ENCODE results near the gene GSS.

GSS gene

GRCh38 chr20:34998331-34998950 is 42.8 kb upstream of the GSS start:
- H2BK120ac ChIP-seq (ENCODE audit: low read depth, low read length): no peak overlapping the region
- no peak overlapping the region for H2AFZ ChIP-seq (ENCODE audit: low read depth, low read length)
- H3K36me3 ChIP-seq (ENCODE audit: control insufficient read depth in 1 of 2, insufficient read depth in 2 of 2, low read depth in 1 of 2, low read length in 2 of 2): peaks cover 89 to 100% of the 10 kb centered on the region in 2 experiments
- no peak overlapping the region for H2BK12ac ChIP-seq (ENCODE audit: low read length in 2 of 2)
- H3K4me3 ChIP-seq (ENCODE audit: insufficient read depth in 1 of 2, low read depth in 1 of 2, low read length in 2 of 2): no peak overlapping the region
- H3K18ac ChIP-seq (ENCODE audit: low read depth in 1 of 2, low read length in 2 of 2): no peak overlapping the region
- H2BK15ac ChIP-seq (ENCODE audit: low read depth, poor library complexity, severe bottlenecking): no peak overlapping the region
- H4K8ac ChIP-seq (ENCODE audit: low read length): no peak overlapping the region
- no peaks in the 10 kb centered on the region for H3K9me3 ChIP-seq (ENCODE audit: control insufficient read depth, low read length)
- H3K14ac ChIP-seq (ENCODE audit: low read length in 2 of 2): no peak overlapping the region
- peaks cover 19% of the 10 kb centered on the region for H3K4me1 ChIP-seq (ENCODE audit: control insufficient read depth, insufficient read depth, low read depth, low read length)
- no peak overlapping the region for H2AK5ac ChIP-seq (ENCODE audit: low read length, severe bottlenecking)
- H3K27me3 ChIP-seq (ENCODE audit: control insufficient read depth in 1 of 2, insufficient read depth in 1 of 2, low read length in 2 of 2): no peaks in the 10 kb centered on the region
- H2BK5ac ChIP-seq (ENCODE audit: low read depth, low read length, poor library complexity, severe bottlenecking): no peak overlapping the region
- no peak overlapping the region for H3K4ac ChIP-seq (ENCODE audit: low read depth in 1 of 2, low read length in 2 of 2)
- no peak for DNase-seq
- H3K23ac ChIP-seq (ENCODE audit: low read length in 2 of 2): no peak overlapping the region
- H4K91ac ChIP-seq (ENCODE audit: low read length): no peak overlapping the region
- no peak overlapping the region for H3K9ac ChIP-seq (ENCODE audit: low read length)
- peaks cover 24% of the 10 kb centered on the region for H3K79me1 ChIP-seq (replicated peaks; ENCODE audit: low read length, poor library complexity, severe bottlenecking)
- no peak overlapping the region for H3K4me2 ChIP-seq (ENCODE audit: low read length, poor library complexity, severe bottlenecking)
- 92% methylated on average over 28 of the region's 28 CpGs for WGBS
- H3K27ac ChIP-seq (ENCODE audit: low read length, poor library complexity, severe bottlenecking): no peak overlapping the region

- Histone ChIP-seq H3K18ac (ENCODE audit: low read depth in 1 of 2, low read length in 2 of 2) (no peak overlapping the region), H2BK5ac (ENCODE audit: low read depth, low read length, poor library complexity, severe bottlenecking) (no peak overlapping the region), H3K9me3 (ENCODE audit: control insufficient read depth, low read length) (no peaks in the 10 kb centered on the region), H3K14ac (ENCODE audit: low read length in 2 of 2) (no peak overlapping the region), H3K23ac (ENCODE audit: low read length in 2 of 2) (no peak overlapping the region), H3K4me2 (ENCODE audit: low read length, poor library complexity, severe bottlenecking) (no peak overlapping the region), H2BK120ac (ENCODE audit: low read depth, low read length) (no peak overlapping the region), H3K4ac (ENCODE audit: low read depth in 1 of 2, low read length in 2 of 2) (no peak overlapping the region), H3K27ac (ENCODE audit: low read length, poor library complexity, severe bottlenecking) (no peak overlapping the region), H3K4me1 (ENCODE audit: control insufficient read depth, insufficient read depth, low read depth, low read length) (peaks cover 19% of the 10 kb centered on the region), H3K27me3 (ENCODE audit: control insufficient read depth in 1 of 2, insufficient read depth in 1 of 2, low read length in 2 of 2) (no peaks in the 10 kb centered on the region), H2AFZ (ENCODE audit: low read depth, low read length) (no peak overlapping the region), H3K9ac (ENCODE audit: low read length) (no peak overlapping the region), H4K8ac (ENCODE audit: low read length) (no peak overlapping the region), H3K79me1 (replicated peaks; ENCODE audit: low read length, poor library complexity, severe bottlenecking) (peaks cover 26% of the 10 kb centered on the region), H2BK15ac (ENCODE audit: low read depth, poor library complexity, severe bottlenecking) (no peak overlapping the region), H2AK5ac (ENCODE audit: low read length, severe bottlenecking) (no peak overlapping the region), H3K36me3 (ENCODE audit: control insufficient read depth in 1 of 2, insufficient read depth in 2 of 2, low read depth in 1 of 2, low read length in 2 of 2) (peaks cover 89 to 100% of the 10 kb centered on the region in 2 experiments), H4K91ac (ENCODE audit: low read length) (no peak overlapping the region), H3K4me3 (ENCODE audit: insufficient read depth in 1 of 2, low read depth in 1 of 2, low read length in 2 of 2) (no peak overlapping the region), H2BK12ac (ENCODE audit: low read length in 2 of 2) (no peak overlapping the region)
- 97% methylated on average over 2 of the region's 2 CpGs for WGBS
- DNase-seq: no peak
Measured at GRCh38 chr20:34997774-34998173, 42.2 kb upstream of the GSS start.

- Histone ChIP-seq H4K91ac (ENCODE audit: low read length) (no peak overlapping the region), H3K79me1 (replicated peaks; ENCODE audit: low read length, poor library complexity, severe bottlenecking) (peaks cover 23% of the 10 kb centered on the region), H3K18ac (ENCODE audit: low read depth in 1 of 2, low read length in 2 of 2) (no peak overlapping the region), H3K36me3 (ENCODE audit: control insufficient read depth in 1 of 2, insufficient read depth in 2 of 2, low read depth in 1 of 2, low read length in 2 of 2) (peaks cover 84 to 94% of the 10 kb centered on the region in 2 experiments), H2AK5ac (ENCODE audit: low read length, severe bottlenecking) (no peak overlapping the region), H3K27me3 (ENCODE audit: control insufficient read depth in 1 of 2, insufficient read depth in 1 of 2, low read length in 2 of 2) (no peaks in the 10 kb centered on the region), H3K27ac (ENCODE audit: low read length, poor library complexity, severe bottlenecking) (no peak overlapping the region), H3K9me3 (ENCODE audit: control insufficient read depth, low read length) (no peaks in the 10 kb centered on the region), H3K4me3 (ENCODE audit: insufficient read depth in 1 of 2, low read depth in 1 of 2, low read length in 2 of 2) (no peak overlapping the region), H4K8ac (ENCODE audit: low read length) (no peak overlapping the region), H2BK15ac (ENCODE audit: low read depth, poor library complexity, severe bottlenecking) (no peak overlapping the region), H2BK12ac (ENCODE audit: low read length in 2 of 2) (no peak overlapping the region), H3K9ac (ENCODE audit: low read length) (no peak overlapping the region), H3K4me1 (ENCODE audit: control insufficient read depth, insufficient read depth, low read depth, low read length) (peaks cover 16% of the 10 kb centered on the region), H3K14ac (ENCODE audit: low read length in 2 of 2) (no peak overlapping the region), H2BK120ac (ENCODE audit: low read depth, low read length) (no peak overlapping the region), H3K23ac (ENCODE audit: low read length in 2 of 2) (no peak overlapping the region), H2BK5ac (ENCODE audit: low read depth, low read length, poor library complexity, severe bottlenecking) (no peak overlapping the region), H3K4ac (ENCODE audit: low read depth in 1 of 2, low read length in 2 of 2) (no peak overlapping the region), H2AFZ (ENCODE audit: low read depth, low read length) (no peak overlapping the region), H3K4me2 (ENCODE audit: low read length, poor library complexity, severe bottlenecking) (no peak overlapping the region)
- 96% methylated on average over 26 of the region's 39 CpGs for WGBS
- DNase-seq: no peak
Measured at GRCh38 chr20:34997131-34997561, 41.5 kb upstream of the GSS start.

GRCh38 chr20:34996243-34997028 is 40.8 kb upstream of the GSS start:
- WGBS: 95% methylated on average over 26 of the region's 26 CpGs
- peaks cover 18% of the 10 kb centered on the region for H3K79me1 ChIP-seq (replicated peaks; ENCODE audit: low read length, poor library complexity, severe bottlenecking)
- no peak overlapping the region for H2BK120ac ChIP-seq (ENCODE audit: low read depth, low read length)
- no peak overlapping the region for H2BK5ac ChIP-seq (ENCODE audit: low read depth, low read length, poor library complexity, severe bottlenecking)
- no peak overlapping the region for H3K4ac ChIP-seq (ENCODE audit: low read depth in 1 of 2, low read length in 2 of 2)
- H3K4me1 ChIP-seq (ENCODE audit: control insufficient read depth, insufficient read depth, low read depth, low read length): peaks cover 10% of the 10 kb centered on the region
- no peak overlapping the region for H3K9ac ChIP-seq (ENCODE audit: low read length)
- no peak overlapping the region for H3K4me2 ChIP-seq (ENCODE audit: low read length, poor library complexity, severe bottlenecking)
- H4K8ac ChIP-seq (ENCODE audit: low read length): no peak overlapping the region
- no peaks in the 10 kb centered on the region for H3K9me3 ChIP-seq (ENCODE audit: control insufficient read depth, low read length)
- no peak overlapping the region for H2BK15ac ChIP-seq (ENCODE audit: low read depth, poor library complexity, severe bottlenecking)
- no peak overlapping the region for H3K23ac ChIP-seq (ENCODE audit: low read length in 2 of 2)
- H4K91ac ChIP-seq (ENCODE audit: low read length): no peak overlapping the region
- H3K27ac ChIP-seq (ENCODE audit: low read length, poor library complexity, severe bottlenecking): no peak overlapping the region
- H3K18ac ChIP-seq (ENCODE audit: low read depth in 1 of 2, low read length in 2 of 2): no peak overlapping the region
- peaks cover 81 to 87% of the 10 kb centered on the region in 2 experiments for H3K36me3 ChIP-seq (ENCODE audit: control insufficient read depth in 1 of 2, insufficient read depth in 2 of 2, low read depth in 1 of 2, low read length in 2 of 2)
- H2AK5ac ChIP-seq (ENCODE audit: low read length, severe bottlenecking): no peak overlapping the region
- no peak overlapping the region for H3K4me3 ChIP-seq (ENCODE audit: insufficient read depth in 1 of 2, low read depth in 1 of 2, low read length in 2 of 2)
- no peak overlapping the region for H3K14ac ChIP-seq (ENCODE audit: low read length in 2 of 2)
- H2BK12ac ChIP-seq (ENCODE audit: low read length in 2 of 2): no peak overlapping the region
- no peak overlapping the region for H2AFZ ChIP-seq (ENCODE audit: low read depth, low read length)
- no peak for DNase-seq
- H3K27me3 ChIP-seq (ENCODE audit: control insufficient read depth in 1 of 2, insufficient read depth in 1 of 2, low read length in 2 of 2): no peaks in the 10 kb centered on the region

Data from mesenchymal stem cell (in vitro differentiated cells and primary cell).